ENCODE results near the gene HSPB9. TPM values are rescaled to one million over a fixed set of nuclear protein-coding genes. Genes with fewer than 3 reads are reported as not detected.

Gene HSPB9
- total RNA-seq, 2 donors from 2014 or later = not detected

DNA sequence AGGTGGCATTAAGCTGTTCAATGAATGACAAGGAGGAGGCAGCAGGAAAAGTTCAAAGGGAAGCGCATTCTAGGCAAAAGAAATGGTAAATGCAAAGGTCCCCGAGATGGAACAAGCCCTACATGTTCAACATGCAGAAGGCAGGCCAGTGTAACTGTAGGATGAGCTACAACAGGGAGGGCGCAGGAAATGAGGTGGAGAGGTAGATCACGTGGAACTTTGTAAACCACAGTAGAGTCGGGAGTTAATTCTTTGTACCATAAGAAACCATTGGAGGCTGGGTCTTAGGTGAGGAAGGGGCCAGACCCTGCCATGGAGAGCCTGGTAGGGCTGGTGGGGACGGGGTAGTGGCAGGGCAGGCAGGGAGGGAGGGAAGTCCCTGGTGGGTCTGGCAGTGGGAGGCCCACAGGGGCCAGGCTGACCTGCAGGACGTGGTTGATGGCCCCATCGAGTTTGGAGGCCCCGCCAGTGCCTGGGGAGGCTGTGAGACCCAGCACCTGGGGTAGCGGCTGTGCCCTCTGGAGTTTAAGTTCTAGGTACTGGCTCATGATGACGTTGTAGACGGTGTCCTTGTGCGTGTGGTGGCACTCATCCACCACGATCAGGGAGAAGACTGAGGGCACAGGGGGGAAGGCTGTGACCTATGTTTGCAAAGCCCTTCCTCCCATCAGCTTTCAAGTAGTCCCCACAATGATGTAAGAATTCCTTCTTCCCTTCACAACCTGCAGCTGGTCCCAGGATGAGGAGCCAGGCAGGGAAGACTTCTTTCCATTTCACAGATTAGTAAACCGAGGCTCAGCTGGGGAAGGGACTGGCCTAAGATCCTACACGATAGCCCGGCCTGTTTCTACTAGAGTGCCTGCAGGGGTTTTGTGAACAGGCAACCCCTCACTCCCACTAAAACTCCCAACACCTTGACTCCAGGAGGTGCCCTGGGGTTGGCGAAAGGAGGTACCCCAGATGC, 12.0 kb upstream of the HSPB9 start:
- Histone ChIP-seq H3K27me3 (no peaks in the 10 kb centered on the region), H3K36me3 (no peaks in the 10 kb centered on the region), H3K4me1 (peaks cover 15% of the 10 kb centered on the region), H3K27ac (no peak overlapping the region), H3K9me3 (no peaks in the 10 kb centered on the region), H3K4me3 (no peak overlapping the region), H3K9ac (ENCODE audit: low read depth in 2 of 2, low read length in 2 of 2) (no peak overlapping the region)
- TF ChIP-seq, protein P1, sequence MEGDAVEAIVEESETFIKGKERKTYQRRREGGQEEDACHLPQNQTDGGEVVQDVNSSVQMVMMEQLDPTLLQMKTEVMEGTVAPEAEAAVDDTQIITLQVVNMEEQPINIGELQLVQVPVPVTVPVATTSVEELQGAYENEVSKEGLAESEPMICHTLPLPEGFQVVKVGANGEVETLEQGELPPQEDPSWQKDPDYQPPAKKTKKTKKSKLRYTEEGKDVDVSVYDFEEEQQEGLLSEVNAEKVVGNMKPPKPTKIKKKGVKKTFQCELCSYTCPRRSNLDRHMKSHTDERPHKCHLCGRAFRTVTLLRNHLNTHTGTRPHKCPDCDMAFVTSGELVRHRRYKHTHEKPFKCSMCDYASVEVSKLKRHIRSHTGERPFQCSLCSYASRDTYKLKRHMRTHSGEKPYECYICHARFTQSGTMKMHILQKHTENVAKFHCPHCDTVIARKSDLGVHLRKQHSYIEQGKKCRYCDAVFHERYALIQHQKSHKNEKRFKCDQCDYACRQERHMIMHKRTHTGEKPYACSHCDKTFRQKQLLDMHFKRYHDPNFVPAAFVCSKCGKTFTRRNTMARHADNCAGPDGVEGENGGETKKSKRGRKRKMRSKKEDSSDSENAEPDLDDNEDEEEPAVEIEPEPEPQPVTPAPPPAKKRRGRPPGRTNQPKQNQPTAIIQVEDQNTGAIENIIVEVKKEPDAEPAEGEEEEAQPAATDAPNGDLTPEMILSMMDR (IDR thresholded peaks at IDR 0.05) = no peak
- intact Hi-C loops (cut with DNase I) = no loop called here
- no peak for DNase-seq

- Histone ChIP-seq H3K4me3 (peak overlapping the region; percentile 42), H3K27ac (peak overlapping the region; percentile 91), H3K27me3 (no peaks in the 10 kb centered on the region), H3K9me3 (no peaks in the 10 kb centered on the region), H3K4me1 (peaks cover 15% of the 10 kb centered on the region), H3K9ac (ENCODE audit: low read depth in 2 of 2, low read length in 2 of 2) (peak overlapping the region in 1 of 2 donors; percentile 91), H3K36me3 (no peaks in the 10 kb centered on the region)
- no peak for DNase-seq
- intact Hi-C loops (cut with DNase I) = no loop called here
- TF ChIP-seq, protein P1 (IDR thresholded peaks at IDR 0.05) = no peak
These were observed 11.4 kb upstream of the HSPB9 start for GRCh38 chr17:42111265-42111636.

DNA sequence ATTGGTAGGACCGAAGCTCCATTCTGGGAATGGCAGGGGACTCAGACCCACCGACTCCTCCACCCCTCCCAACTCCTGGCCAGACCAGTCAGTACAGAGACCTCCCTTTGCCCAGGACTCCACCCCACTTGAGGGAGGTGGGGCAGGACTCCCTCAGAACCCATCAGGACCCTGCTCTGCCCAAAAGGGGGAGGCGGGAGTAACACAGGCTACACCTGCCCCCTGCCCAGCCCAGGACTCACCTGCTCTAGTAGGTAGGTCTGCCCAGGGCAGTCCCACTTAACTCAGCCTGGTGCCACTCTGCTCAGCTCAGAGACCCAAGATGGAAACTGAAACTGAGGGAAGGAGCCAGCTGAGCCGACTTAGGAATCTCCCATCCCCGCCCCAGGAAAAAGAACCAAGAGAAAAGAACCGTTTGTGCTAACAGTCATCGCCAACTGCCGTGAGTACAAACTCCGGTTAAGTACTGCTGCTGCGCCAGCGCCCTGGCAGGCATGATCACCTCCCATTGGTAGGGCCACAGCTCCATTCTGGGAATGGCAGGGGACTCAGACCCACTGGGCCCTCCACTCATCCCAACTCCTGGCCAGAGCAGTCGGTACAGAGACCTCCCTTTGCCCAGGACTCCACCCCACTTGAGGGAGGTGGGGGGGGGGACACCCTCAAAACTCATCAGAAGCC, 10.6 kb upstream of the HSPB9 start:
- H3K27me3 ChIP-seq = no peaks in the 10 kb centered on the region
- DNase-seq = peak; percentile 59
- peaks cover 15% of the 10 kb centered on the region for H3K4me1 ChIP-seq
- no peaks in the 10 kb centered on the region for H3K9me3 ChIP-seq
- TF ChIP-seq, protein P1 (IDR thresholded peaks at IDR 0.05) = no peak
- peak overlapping the region; percentile 42 for H3K4me3 ChIP-seq
- intact Hi-C loops (cut with DNase I) = no loop called here
- H3K27ac ChIP-seq = peak overlapping the region; percentile 91
- no peaks in the 10 kb centered on the region for H3K36me3 ChIP-seq
- H3K9ac ChIP-seq (ENCODE audit: low read depth in 2 of 2, low read length in 2 of 2) = peak overlapping the region; percentile 81 to 91

GRCh38 chr17:42112552-42113176, 9.9 kb upstream of the HSPB9 start, which contains the start of gene DHX58:
Gene DHX58 (minus strand): TSS chr17:42112714. CDS start chr17:42111892, 822 bp downstream.
- Histone ChIP-seq H3K9ac (ENCODE audit: low read depth in 2 of 2, low read length in 2 of 2) (peak within 1 kb of the TSS; percentile 81 to 91), H3K4me3 (peak within 1 kb of the TSS; percentile 42), H3K36me3 (no peaks in the 10 kb centered on the region), H3K4me1 (peaks cover 15% of the 10 kb centered on the region), H3K27ac (peak within 1 kb of the TSS; percentile 91), H3K27me3 (no peaks in the 10 kb centered on the region), H3K9me3 (no peaks in the 10 kb centered on the region)
- TF ChIP-seq, protein P1 (IDR thresholded peaks at IDR 0.05) = no peak
- intact Hi-C loops (cut with DNase I) = no loop called here
- peak; percentile 85 for DNase-seq

Data from colonic mucosa (tissue), 4 donors.